IMR-90 (cell line): ENCODE measurements around the gene CSH2. TPM values are rescaled to one million over a fixed set of nuclear protein-coding genes. Genes with fewer than 3 reads are reported as not detected.

Source experiments
- ATAC-seq: fragments of 200-7000 bp; cut with Tn5 transposase; 2 replicates; pipeline ENCODE4 v1.9.1; 2020; ENCODE audit warnings: low read depth, mild to moderate bottlenecking, moderate library complexity
- BruUV-seq: library from RNA; stranded (reverse); fragments of 400-500 nt; replicated peaks from 2 replicates; lab custom pipeline; 2021; lab: Mats Ljungman, UMichigan
- CTCF ChIA-PET: fragments of 300-600 bp; formaldehyde crosslinking; extraction: SDS; loops from one replicate; lab custom pipeline; 2021; ENCODE audit warnings: antibody characterized with exemption; lab: Yijun Ruan, JAX
- POLR2A ChIA-PET: fragments of 300-600 bp; sonication (Branson Sonifier 250); formaldehyde crosslinking; loops from one replicate; lab custom pipeline; 2022; ENCODE audit warnings: antibody characterized with exemption; ENCODE audit not compliant: unreplicated experiment; lab: Charles Lee
- DNase-seq: peaks from one replicate; pipeline ENCODE4 v3.0.0; 2013
- H2AFZ ChIP-seq: replicated peaks from 2 replicates; pipeline ENCODE3; 2013; ENCODE audit warnings: low read length, mild to moderate bottlenecking; ENCODE audit not compliant: poor library complexity
- H2AK5ac ChIP-seq: 2 replicates; pipeline ENCODE4 v1.6.1; 2013; ENCODE audit warnings: low read depth, low read length, inconsistent platforms
- H2AK9ac ChIP-seq: replicated peaks from 2 replicates; pipeline ENCODE3; 2013; ENCODE audit warnings: mild to moderate bottlenecking, low read depth, low read length, moderate library complexity; ENCODE audit not compliant: poor library complexity
- H2BK120ac ChIP-seq: 2 replicates; pipeline ENCODE4 v1.6.1; 2013; ENCODE audit warnings: low read depth, low read length, inconsistent platforms
- H2BK15ac ChIP-seq: 3 replicates; pipeline ENCODE4 v1.6.1; 2013; ENCODE audit warnings: low read depth, low read length, inconsistent platforms
- H2BK20ac ChIP-seq: 2 replicates; pipeline ENCODE4 v1.6.1; 2013; ENCODE audit warnings: low read depth, mild to moderate bottlenecking, inconsistent platforms, low read length, moderate library complexity
- H2BK5ac ChIP-seq: 2 replicates; pipeline ENCODE4 v1.6.1; 2013; ENCODE audit warnings: mild to moderate bottlenecking, low read depth, low read length, inconsistent platforms; ENCODE audit not compliant: poor library complexity, severe bottlenecking
- H3K14ac ChIP-seq: replicated peaks from 2 replicates; pipeline ENCODE4 v1.6.1; 2013; ENCODE audit warnings: low read depth, low read length, inconsistent platforms
- H3K18ac ChIP-seq: 2 replicates; pipeline ENCODE4 v1.6.1; 2013; ENCODE audit warnings: low read depth, low read length, control low read depth
- H3K23ac ChIP-seq: 2 replicates; pipeline ENCODE4 v1.6.1; 2013; ENCODE audit warnings: low read depth, low read length, inconsistent platforms
- H3K27ac ChIP-seq: 2 replicates; pipeline ENCODE4 v1.5.1; 2013; ENCODE audit warnings: mild to moderate bottlenecking, control low read depth, low read length; ENCODE audit not compliant: insufficient read depth
- H3K27me3 ChIP-seq: 2 replicates; pipeline ENCODE4 v1.6.1; 2013; ENCODE audit warnings: low read length; ENCODE audit not compliant: control insufficient read depth, insufficient read depth
- H3K36me3 ChIP-seq: 2 replicates; pipeline ENCODE4 v1.6.1; 2013; ENCODE audit warnings: low read length, mixed read lengths; ENCODE audit not compliant: control insufficient read depth, insufficient read depth
- H3K4ac ChIP-seq: 2 replicates; pipeline ENCODE4 v1.6.1; 2013; ENCODE audit warnings: low read depth, low read length, inconsistent platforms
- H3K4me1 ChIP-seq: 2 replicates; pipeline ENCODE4 v1.6.1; 2013; ENCODE audit warnings: low read length, mixed read lengths; ENCODE audit not compliant: control insufficient read depth, insufficient read depth
- H3K4me2 ChIP-seq: 2 replicates; pipeline ENCODE4 v1.6.1; 2013; ENCODE audit warnings: low read depth, mild to moderate bottlenecking, control low read depth, low read length, moderate library complexity
- H3K4me3 ChIP-seq: 2 replicates; pipeline ENCODE4 v1.5.1; 2013; ENCODE audit warnings: low read depth, mild to moderate bottlenecking, control low read depth, low read length, moderate library complexity; ENCODE audit not compliant: insufficient read depth
- H3K56ac ChIP-seq: 2 replicates; pipeline ENCODE4 v1.6.1; 2013; ENCODE audit warnings: low read length, inconsistent platforms; ENCODE audit not compliant: insufficient read depth; ENCODE audit errors: extremely low read depth
- H3K79me1 ChIP-seq, 2 experiments: 2 replicates each; pipeline ENCODE4 v1.6.1; 2013; ENCODE audit warnings: low read length in 2 of 2, inconsistent platforms in 1 of 2, low read depth in 1 of 2
- H3K9ac ChIP-seq: 2 replicates; pipeline ENCODE4 v1.6.1; 2013; ENCODE audit warnings: low read depth, low read length, control low read depth
- H3K9me1 ChIP-seq: 2 replicates; pipeline ENCODE4 v1.6.1; 2013; ENCODE audit warnings: low read length, inconsistent platforms; ENCODE audit not compliant: insufficient read depth
- H3K9me3 ChIP-seq: 2 replicates; pipeline ENCODE4 v1.6.1; 2013; ENCODE audit warnings: low read length; ENCODE audit not compliant: control insufficient read depth, insufficient read depth
- H4K20me1 ChIP-seq: 2 replicates; pipeline ENCODE4 v1.6.1; 2013; ENCODE audit warnings: low read length, inconsistent platforms; ENCODE audit not compliant: insufficient read depth
- H4K5ac ChIP-seq: 2 replicates; pipeline ENCODE4 v1.6.1; 2013; ENCODE audit warnings: mild to moderate bottlenecking, low read depth, low read length, control low read depth
- H4K8ac ChIP-seq, 2 experiments: 2 replicates each; pipeline ENCODE4 v1.6.1; 2013; ENCODE audit warnings: low read depth in 2 of 2, low read length in 2 of 2, control low read depth in 1 of 2, inconsistent platforms in 1 of 2
- H4K91ac ChIP-seq: 2 replicates; pipeline ENCODE4 v1.6.1; 2013; ENCODE audit warnings: low read depth, low read length, inconsistent platforms; ENCODE audit not compliant: insufficient read depth
- BHLHE40 ChIP-seq: fragments of 150-350 bp; IDR thresholded peaks from 2 replicates; pipeline ENCODE4 v1.6.1; 2016; ENCODE audit warnings: mild to moderate bottlenecking, low read depth, low read length
- CEBPB ChIP-seq: IDR thresholded peaks from 2 replicates; pipeline ENCODE4 v1.6.1; 2012; ENCODE audit warnings: low read depth, low read length, improper control_type of control experiment
- CHD1 ChIP-seq: IDR thresholded peaks from 2 replicates; pipeline ENCODE4 v1.6.1; 2012; ENCODE audit warnings: low read depth, low read length, improper control_type of control experiment
- CTCF ChIP-seq: conservative IDR thresholded peaks from 2 replicates; pipeline ENCODE4 v1.5.1; 2012; ENCODE audit warnings: mild to moderate bottlenecking, low read depth, low read length, improper control_type of control experiment
- FOS ChIP-seq: fragments of 150-350 bp; IDR thresholded peaks from 2 replicates; pipeline ENCODE4 v1.6.1; 2016; ENCODE audit warnings: low read depth, low read length
- MAFK ChIP-seq: IDR thresholded peaks from 2 replicates; pipeline ENCODE4 v1.6.1; 2012; ENCODE audit warnings: low read depth, low read length, improper control_type of control experiment
- MAZ ChIP-seq: IDR thresholded peaks from 2 replicates; pipeline ENCODE4 v1.6.1; 2012; ENCODE audit warnings: low read depth, mild to moderate bottlenecking, low read length, improper control_type of control experiment, moderate library complexity, borderline replicate concordance
- MXI1 ChIP-seq: IDR thresholded peaks from 2 replicates; pipeline ENCODE4 v1.6.1; 2012; ENCODE audit warnings: low read depth, mild to moderate bottlenecking, low read length, moderate library complexity, borderline replicate concordance
- NFE2L2 ChIP-seq: fragments of 150-350 bp; IDR thresholded peaks from 2 replicates; pipeline ENCODE4 v1.6.1; 2016; ENCODE audit warnings: low read depth, mild to moderate bottlenecking, low read length
- RCOR1 ChIP-seq: IDR thresholded peaks from 2 replicates; pipeline ENCODE4 v1.6.1; 2012; ENCODE audit warnings: mild to moderate bottlenecking, low read length, improper control_type of control experiment; ENCODE audit not compliant: insufficient replicate concordance
- RFX5 ChIP-seq: IDR thresholded peaks from 2 replicates; pipeline ENCODE4 v1.8.0; 2012; ENCODE audit warnings: low read depth, mild to moderate bottlenecking, low read length, moderate library complexity
- SMC3 ChIP-seq: fragments of 150-350 bp; IDR thresholded peaks from 2 replicates; pipeline ENCODE4 v1.6.1; 2016; ENCODE audit warnings: low read depth, mild to moderate bottlenecking, antibody characterized with exemption, low read length, moderate library complexity
- USF2 ChIP-seq: fragments of 150-350 bp; IDR thresholded peaks from 2 replicates; pipeline ENCODE4 v1.6.1; 2017; ENCODE audit warnings: mild to moderate bottlenecking, antibody characterized with exemption, low read length, low read depth
- WGBS, 2 experiments: methylation state at CpG; one replicate each; pipeline versions ENCODE4 v1.1.5 to v1.1.7; 2013; ENCODE audit warnings: missing lambda C conversion rate in 2 of 2; ENCODE audit not compliant: insufficient read length in 1 of 2; ENCODE audit errors: extremely low coverage in 2 of 2; 5-methylcytosine and 5-hydroxymethylcytosine counted together
- dilution Hi-C: fragments of 300-500 bp; cut with HindIII; formaldehyde crosslinking; loops from one replicate; pipeline ENCODE4 v1.14.3; 2018; ENCODE audit warnings: low sequenced_read_pairs; ENCODE audit not compliant: unreplicated experiment
- in situ Hi-C: fragments of 300-500 bp; cut with MboI; formaldehyde crosslinking; loops from 3 replicates; pipeline ENCODE4 v1.14.3; 2019; ENCODE audit warnings: low sequenced_read_pairs, inconsistent platforms, mixed read lengths
- intact Hi-C: fragments of 100-400 bp; cut with micrococcal nuclease; formaldehyde crosslinking; loops from 2 replicates; pipeline ENCODE4 v1.10.0; 2022
- polyA plus RNA-seq, 3 experiments: library from polyadenylated mRNA; depleted of rRNA; stranded (reverse); fragments of >200 nt; gene quantifications; 2 replicates each; pipeline ENCODE4 v1.2.3, GENCODE V29; 2012; ENCODE audit warnings: low replicate concordance in 1 of 3
- total RNA-seq: library from RNA; depleted of rRNA; stranded (reverse); fragments of >200 nt; gene quantifications from 2 replicates; pipeline ENCODE4 v1.2.3, GENCODE V29; 2012

Gene CSH2
- total and polyA plus RNA-seq, 2 of the 4 experiments (the other 2 are of a cell fraction): not detected

GRCh38 chr17:63824362-63824761 is 49.1 kb downstream of the CSH2 start:
- POLR2A ChIA-PET: no interaction called here
- Histone ChIP-seq H3K23ac (no peak overlapping the region), H4K8ac (no peak overlapping the region), H2BK120ac (no peak overlapping the region), H3K27me3 (no peaks in the 10 kb centered on the region), H3K4ac (no peak overlapping the region), H2BK20ac (no peak overlapping the region), H4K5ac (no peak overlapping the region), H2BK15ac (no peak overlapping the region), H3K4me3 (no peak overlapping the region), H3K9ac (no peak overlapping the region), H3K79me1 (peaks cover 47 to 84% of the 10 kb centered on the region in 2 experiments), H2BK5ac (no peak overlapping the region), H3K9me1 (peaks cover 19% of the 10 kb centered on the region), H3K18ac (no peak overlapping the region), H3K14ac (no peak overlapping the region), H2AK5ac (no peak overlapping the region; the same call in 1 of the 2 replicates), H2AK9ac (no peak overlapping the region), H3K9me3 (no peaks in the 10 kb centered on the region), H3K56ac (no peak overlapping the region), H3K36me3 (peaks cover 61% of the 10 kb centered on the region), H2AFZ (no peak overlapping the region), H4K20me1 (peaks cover 31% of the 10 kb centered on the region), H3K4me2 (no peak overlapping the region), H3K27ac (no peak overlapping the region), H4K91ac (no peak overlapping the region), H3K4me1 (peaks cover 3% of the 10 kb centered on the region)
- in situ Hi-C loops: no loop called here
- TF ChIP-seq FOS (no peak), MAZ (no peak), USF2 (no peak), CTCF (no peak), BHLHE40 (no peak), CEBPB (no peak), NFE2L2 (no peak), RFX5 (no peak), SMC3 (no peak), CHD1 (no peak), MXI1 (no peak), RCOR1 (no peak), MAFK (no peak)
- BruUV-seq: no TSS peak
- CTCF ChIA-PET: no interaction called here
- intact Hi-C loops: no loop called here
- no peak for ATAC-seq
- DNase-seq: no peak
- 94% methylated on average over 5 of the region's 9 CpGs; no CpG with 5 or more reads in 1 of the 2 experiments for WGBS, 2 experiments
- dilution Hi-C loops: no loop called here
